T-helper 1 cell (primary cell): ENCODE results near the gene ZFTA.
A peak's percentile ranks its signal among the peaks of the same experiment; 100 is the strongest.
"Not testable (repeated sequence)": the region's sequence is repeated elsewhere in the genome, so short reads cannot be mapped to it uniquely, and the experiment has no call there.

Source experiments
- DNase-seq, 5 donors: peaks; one replicate each; pipeline ENCODE4 v3.0.0-alpha.2; 2012 to 2020
- total RNA-seq, 4 donors: gene quantifications; one replicate each; lab custom pipeline; 2026; lab: John Stamatoyannopoulos, UW

The ZFTA gene
- total RNA-seq = 1.6 to 5.5 (median 3.7) reads per million in 4 donors

DNA sequence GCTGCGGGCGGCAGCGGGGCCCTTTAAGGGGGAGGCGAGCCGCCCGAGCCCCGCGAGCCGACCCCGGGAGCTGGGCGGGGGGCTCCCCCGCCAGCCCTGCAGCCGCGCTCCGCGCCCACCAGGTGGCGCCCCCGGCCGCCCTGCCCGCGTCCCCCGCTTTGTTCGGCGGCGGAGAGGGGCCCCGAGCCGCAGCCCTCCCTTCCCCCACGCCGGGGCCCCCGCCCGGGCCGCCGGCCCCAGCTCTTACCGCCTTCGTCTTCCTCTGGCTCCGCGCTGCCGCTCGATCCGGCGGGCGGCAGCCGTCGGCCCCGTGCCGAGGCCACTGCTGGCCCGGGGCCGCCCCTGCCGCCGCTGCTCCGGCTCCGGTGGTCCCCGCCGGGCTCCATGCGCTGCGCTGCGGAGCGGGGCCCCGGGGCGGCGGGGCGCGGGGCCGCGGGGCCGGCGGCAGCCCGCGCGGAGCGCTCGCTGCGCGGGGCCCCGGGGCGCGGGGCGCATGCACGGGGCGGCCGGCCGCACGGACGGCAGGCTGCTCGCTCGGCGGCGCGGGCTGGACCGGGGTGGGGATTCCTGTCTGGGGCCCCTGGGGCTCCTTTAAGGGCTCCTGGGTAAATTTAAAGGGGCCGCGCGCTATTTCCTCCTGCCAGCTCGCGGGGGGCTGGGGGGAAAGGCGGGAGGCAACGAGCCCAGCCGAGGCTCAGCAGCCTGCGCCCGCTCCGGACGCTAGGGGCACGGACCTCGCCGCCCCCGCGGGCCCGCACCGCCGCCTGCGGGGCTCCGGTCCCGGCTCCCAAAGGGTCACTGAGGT is at the start of gene ZFTA:
Gene ZFTA, minus strand, starts transcription at position 539 of the 805 bp plus-strand sequence. Its CDS starts 153 bp downstream, at position 386.
- peak; percentile 20 to 64 (median 33) for DNase-seq

DNA sequence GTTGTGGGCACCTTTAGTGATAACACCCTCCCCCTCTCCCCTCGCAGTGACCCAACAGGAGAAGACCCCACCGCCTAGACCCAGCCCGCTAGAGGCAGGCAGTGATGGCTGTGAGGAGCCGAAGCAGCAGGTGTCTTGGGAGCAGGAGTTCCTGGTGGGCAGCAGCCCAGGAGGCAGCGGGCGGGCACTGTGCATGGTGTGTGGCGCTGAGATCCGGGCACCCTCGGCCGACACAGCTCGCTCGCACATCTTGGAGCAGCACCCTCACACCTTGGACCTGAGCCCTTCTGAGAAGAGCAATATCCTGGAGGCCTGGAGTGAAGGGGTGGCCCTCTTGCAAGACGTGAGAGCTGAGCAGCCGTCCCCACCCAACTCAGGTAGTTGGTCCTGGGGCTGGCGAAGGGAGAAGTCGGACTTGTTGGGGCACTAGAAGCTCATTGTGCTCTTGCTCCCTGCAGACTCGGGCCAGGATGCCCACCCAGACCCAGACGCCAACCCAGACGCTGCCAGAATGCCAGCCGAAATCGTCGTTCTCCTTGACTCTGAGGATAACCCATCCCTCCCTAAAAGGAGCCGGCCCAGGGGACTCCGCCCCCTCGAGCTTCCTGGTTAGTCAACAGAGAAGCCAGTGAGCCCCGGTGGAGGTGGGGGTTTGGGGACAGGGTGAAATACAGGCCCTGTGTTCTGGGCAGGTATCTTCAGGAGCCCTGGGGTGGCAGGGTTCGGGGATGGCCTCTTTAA is 49.4 kb upstream of the ZFTA start:
- DNase-seq = no peak

- no peak for DNase-seq
Observed at GRCh38 chr11:63816732-63817131, 48.2 kb upstream of the ZFTA start.

- DNase-seq = no peak
Observed at GRCh38 chr11:63816166-63816565, 47.6 kb upstream of the ZFTA start.

GRCh38 chr11:63814383-63814736 is 45.8 kb upstream of the ZFTA start:
- no peak for DNase-seq

- peak in 4 of 5 donors; percentile 12 to 49 (median 16) for DNase-seq
Observed at GRCh38 chr11:63813563-63814382, 45.2 kb upstream of the ZFTA start.

GRCh38 chr11:63813035-63813562 is 44.5 kb upstream of the ZFTA start, which contains the start of gene SPINDOC:
Gene SPINDOC, plus strand, starts transcription at chr11:63813456. Its CDS starts 231 bp downstream, at chr11:63813687.
- DNase-seq = peak; percentile 57 to 70 (median 61)

DNA sequence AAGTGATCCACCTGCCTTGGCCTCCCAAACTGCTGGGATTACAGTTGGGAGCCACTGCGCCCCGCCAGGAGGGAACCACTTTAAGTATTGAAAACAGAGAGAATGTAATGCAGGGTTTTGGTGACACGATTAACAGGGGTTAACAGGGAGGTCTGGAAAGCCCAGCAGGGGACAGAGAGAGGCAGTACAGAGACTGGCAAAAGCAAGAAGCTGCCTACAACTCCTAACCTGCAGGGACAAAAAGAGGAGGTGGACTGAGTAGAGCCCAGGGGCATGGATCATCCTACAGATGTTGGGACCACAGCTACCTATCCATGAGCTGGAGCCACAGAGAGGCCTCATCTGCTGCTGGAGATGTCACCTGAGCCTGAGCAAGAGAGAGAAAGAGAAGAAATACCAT is 42.9 kb upstream of the ZFTA start:
- DNase-seq = no peak

- DNase-seq = not testable (repeated sequence)
Observed at GRCh38 chr11:63810383-63810782, 41.8 kb upstream of the ZFTA start.

- DNase-seq = no peak
Observed at GRCh38 chr11:63805844-63806415, 37.4 kb upstream of the ZFTA start.

- no peak for DNase-seq
Observed at GRCh38 chr11:63804259-63804658, 35.7 kb upstream of the ZFTA start.

DNA sequence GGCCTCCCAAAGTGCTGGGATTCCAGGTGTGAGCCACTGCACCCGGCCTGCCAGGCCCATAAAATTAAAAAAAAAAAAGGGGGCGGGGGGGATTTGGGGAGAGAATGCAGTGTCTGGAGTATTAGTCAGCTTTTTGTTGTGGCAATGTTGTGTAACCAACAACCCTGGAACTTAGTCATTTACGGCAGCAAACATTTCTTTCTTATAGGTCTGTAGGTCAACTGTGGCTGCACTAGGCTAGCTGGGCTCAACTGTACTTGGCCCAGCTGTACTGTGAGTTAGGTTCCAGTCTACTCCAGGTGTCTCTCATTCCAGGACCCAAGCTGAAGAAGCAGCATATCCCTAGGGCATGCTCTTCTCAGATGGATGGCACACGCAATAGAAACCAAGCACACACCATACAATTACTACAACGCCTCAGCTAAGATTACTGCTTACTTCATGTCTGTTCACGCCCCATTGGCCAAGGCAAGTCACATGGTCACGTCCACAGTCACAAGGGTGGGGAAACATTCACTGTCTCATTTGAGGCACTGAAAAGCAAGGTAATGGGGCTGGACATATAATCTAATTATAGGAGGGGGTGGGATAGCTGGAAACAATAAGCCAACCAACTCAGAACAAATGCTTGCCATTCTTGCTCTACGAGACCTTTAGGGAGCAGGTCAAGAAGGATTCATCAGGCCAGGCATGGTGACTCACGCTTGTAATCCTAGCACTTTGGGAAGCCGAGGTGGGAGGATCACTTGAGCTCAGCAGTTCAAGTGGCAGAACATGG is 34.3 kb upstream of the ZFTA start:
- DNase-seq = no peak

DNA sequence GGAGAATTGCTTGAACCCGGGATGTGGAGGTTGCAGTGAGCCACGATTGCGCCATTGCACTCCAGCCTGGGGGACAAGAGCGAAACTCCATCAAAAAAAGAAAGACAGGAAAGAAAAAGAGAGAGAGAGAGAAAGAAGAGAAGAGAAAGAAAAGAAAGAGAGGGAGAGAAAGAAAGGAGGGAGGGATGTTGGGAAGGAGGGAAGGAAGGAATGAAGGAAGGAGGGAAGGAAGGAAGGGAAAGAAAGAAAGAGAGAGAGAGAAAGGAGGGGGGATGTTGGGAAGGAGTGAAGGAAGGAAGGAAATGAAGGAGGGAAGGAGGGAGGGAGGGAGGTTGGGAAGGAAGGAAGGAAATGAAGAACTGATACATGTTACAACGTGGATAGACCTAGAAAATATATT is 32.3 kb upstream of the ZFTA start:
- no peak for DNase-seq

DNA sequence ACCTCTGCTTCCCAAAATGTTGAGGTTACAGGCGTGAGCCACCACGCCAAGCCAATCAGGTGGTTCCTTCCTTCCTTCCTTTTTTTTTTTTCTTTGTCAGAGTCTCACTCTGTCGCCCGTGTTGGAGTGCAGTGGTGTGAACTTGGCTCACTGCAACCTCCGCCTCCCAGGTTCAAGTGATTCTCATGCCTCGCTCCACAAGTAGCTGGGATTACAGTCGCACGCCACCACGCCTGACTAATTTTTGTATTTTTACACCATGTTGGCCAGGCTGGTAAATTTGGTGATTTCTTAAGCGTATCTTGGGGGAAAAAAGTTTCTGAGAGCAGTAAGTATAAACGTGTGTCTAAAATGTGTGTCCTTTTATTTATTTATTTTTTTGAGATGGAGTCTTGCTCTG is 26.5 kb upstream of the ZFTA start:
- DNase-seq = no peak

- DNase-seq = no peak
Observed at GRCh38 chr11:63793161-63793560, 24.6 kb upstream of the ZFTA start.

- DNase-seq = no peak
Observed at GRCh38 chr11:63791495-63792167, 23.1 kb upstream of the ZFTA start.

DNA sequence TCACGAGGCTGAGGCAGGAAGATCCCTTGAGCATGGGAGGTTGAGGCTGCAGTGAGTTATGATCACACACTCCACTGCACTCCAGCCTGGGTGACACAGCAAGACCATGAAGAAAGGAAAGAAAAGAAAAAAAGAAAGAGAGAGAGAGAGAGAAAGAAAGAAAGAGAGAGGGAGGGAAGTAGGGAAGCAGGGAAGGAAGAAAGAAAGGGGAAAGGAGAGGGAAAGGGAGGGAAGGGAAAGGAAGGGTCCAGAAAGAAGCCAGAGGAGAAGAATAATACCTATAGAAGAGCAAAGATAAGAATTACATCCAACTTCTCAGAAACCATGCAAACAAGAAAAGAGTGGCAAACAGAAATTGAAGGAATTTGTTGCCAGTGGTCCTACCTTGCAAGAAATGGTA is 17.2 kb upstream of the ZFTA start:
- no peak for DNase-seq

GRCh38 chr11:63783925-63784592 is 15.5 kb upstream of the ZFTA start:
- DNase-seq = no peak

DNA sequence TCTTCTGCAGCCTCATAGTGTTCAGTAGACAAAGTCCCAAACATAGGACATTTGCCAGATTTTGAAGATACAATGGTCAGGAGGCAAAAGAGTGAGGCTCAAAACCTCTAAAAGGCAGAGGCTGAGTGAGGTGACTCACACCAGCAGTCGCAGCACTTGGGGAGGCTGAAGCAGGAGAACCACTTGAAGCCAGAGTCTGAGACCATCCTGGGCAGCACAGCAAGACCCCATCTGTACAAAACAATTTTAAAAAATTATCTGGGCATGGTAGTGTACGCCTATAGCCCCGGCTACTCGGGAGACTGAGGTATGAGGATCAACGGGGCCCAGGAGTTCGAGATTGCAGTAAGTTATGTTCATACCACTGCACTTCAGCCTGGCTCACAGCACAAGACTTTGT is 14.2 kb upstream of the ZFTA start:
- DNase-seq = no peak

GRCh38 chr11:63779039-63779438 is 10.5 kb upstream of the ZFTA start:
- no peak for DNase-seq
